Activated B cell treated with CpG ODN at 0.5 μM for 24 hours (primary cell): Measurements from ENCODE around the gene TRIM66. TPM values are rescaled to one million over a fixed set of nuclear protein-coding genes. Genes with fewer than 3 reads are reported as not detected.

Experiments used
- ATAC-seq: fragments of 200-7000 bp; cut with Tn5 transposase; one replicate; pipeline ENCODE4 v1.10.0; 2021; ENCODE audit warnings: low read depth, mild to moderate bottlenecking, moderate library complexity
- CTCF ChIA-PET: fragments of 350-600 bp; sonication (Branson Sonifier 250); formaldehyde crosslinking; loops from one replicate; lab custom pipeline; 2021; ENCODE audit warnings: antibody characterized with exemption; lab: Charles Lee
- POLR2A ChIA-PET: fragments of 350-600 bp; sonication (Branson Sonifier 250); formaldehyde crosslinking; loops from one replicate; lab custom pipeline; 2021; ENCODE audit warnings: antibody characterized with exemption; lab: Charles Lee
- DNase-seq: peaks from one replicate; pipeline ENCODE4 v3.0.0; 2022
- H3K27ac Mint-ChIP-seq: one replicate; pipeline ENCODE4 v1.8.0; 2020; ENCODE audit warnings: mixed read lengths
- H3K27me3 Mint-ChIP-seq: one replicate; pipeline ENCODE4 v1.8.0; 2021; ENCODE audit warnings: mixed read lengths
- H3K36me3 Mint-ChIP-seq: one replicate; pipeline ENCODE4 v1.8.0; 2021; ENCODE audit warnings: low read depth, mixed read lengths
- H3K4me1 Mint-ChIP-seq: one replicate; pipeline ENCODE4 v1.8.0; 2021; ENCODE audit warnings: mixed read lengths
- H3K4me3 Mint-ChIP-seq: one replicate; pipeline ENCODE4 v1.8.0; 2020; ENCODE audit warnings: mild to moderate bottlenecking, mixed read lengths
- H3K9me3 Mint-ChIP-seq: one replicate; pipeline ENCODE4 v1.8.0; 2020; ENCODE audit warnings: mixed read lengths
- intact Hi-C: fragments of 100-400 bp; cut with micrococcal nuclease; formaldehyde crosslinking; loops from one replicate; pipeline ENCODE4 v1.15.1; 2024
- total RNA-seq: library from RNA; stranded (reverse); gene quantifications from 2 replicates; pipeline ENCODE4 v1.2.3, GENCODE V29; 2022
- TF ChIP-seq, protein P1 (sequence below): fragments of 200-600 bp; IDR thresholded peaks from one replicate; pipeline ENCODE4 v1.8.0; 2022; ENCODE audit warnings: antibody characterized with exemption, mild to moderate bottlenecking

Gene TRIM66
- total RNA-seq, 1 donor from 2014 or later, result 12.4 TPM

GRCh38 chr11:8658321-8659057, 24.0 kb downstream of the TRIM66 start:
- CTCF ChIA-PET, result no interaction called here
- H3K4me3 Mint-ChIP-seq, result no peak overlapping the region

GRCh38 chr11:8656291-8656690, 26.2 kb downstream of the TRIM66 start:
- H3K4me1 Mint-ChIP-seq, result no peaks in the 10 kb centered on the region
- CTCF ChIA-PET, result no interaction called here
- TF ChIP-seq, protein P1, sequence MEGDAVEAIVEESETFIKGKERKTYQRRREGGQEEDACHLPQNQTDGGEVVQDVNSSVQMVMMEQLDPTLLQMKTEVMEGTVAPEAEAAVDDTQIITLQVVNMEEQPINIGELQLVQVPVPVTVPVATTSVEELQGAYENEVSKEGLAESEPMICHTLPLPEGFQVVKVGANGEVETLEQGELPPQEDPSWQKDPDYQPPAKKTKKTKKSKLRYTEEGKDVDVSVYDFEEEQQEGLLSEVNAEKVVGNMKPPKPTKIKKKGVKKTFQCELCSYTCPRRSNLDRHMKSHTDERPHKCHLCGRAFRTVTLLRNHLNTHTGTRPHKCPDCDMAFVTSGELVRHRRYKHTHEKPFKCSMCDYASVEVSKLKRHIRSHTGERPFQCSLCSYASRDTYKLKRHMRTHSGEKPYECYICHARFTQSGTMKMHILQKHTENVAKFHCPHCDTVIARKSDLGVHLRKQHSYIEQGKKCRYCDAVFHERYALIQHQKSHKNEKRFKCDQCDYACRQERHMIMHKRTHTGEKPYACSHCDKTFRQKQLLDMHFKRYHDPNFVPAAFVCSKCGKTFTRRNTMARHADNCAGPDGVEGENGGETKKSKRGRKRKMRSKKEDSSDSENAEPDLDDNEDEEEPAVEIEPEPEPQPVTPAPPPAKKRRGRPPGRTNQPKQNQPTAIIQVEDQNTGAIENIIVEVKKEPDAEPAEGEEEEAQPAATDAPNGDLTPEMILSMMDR, result no peak
- ATAC-seq, result no peak
- DNase-seq, result no peak
- intact Hi-C loops, result no loop called here
- no peak overlapping the region for H3K4me3 Mint-ChIP-seq
- POLR2A ChIA-PET, result interaction anchor here (1.7 kb wide), 1 partner anchor 26 kb away, joined by 5 read pairs; the partner anchor contains the start of genes RPL27A and TRIM66
- no peaks in the 10 kb centered on the region for H3K27me3 Mint-ChIP-seq
- H3K9me3 Mint-ChIP-seq, result no peaks in the 10 kb centered on the region
- no peak overlapping the region for H3K27ac Mint-ChIP-seq
- H3K36me3 Mint-ChIP-seq, result peaks cover 4% of the 10 kb centered on the region

More at GRCh38 chr11:8658321-8659057, 24.0 kb downstream of the TRIM66 start:
- Mint-ChIP-seq H3K4me1 (no peaks in the 10 kb centered on the region), H3K27ac (no peak overlapping the region), H3K36me3 (no peaks in the 10 kb centered on the region), H3K9me3 (no peaks in the 10 kb centered on the region), H3K27me3 (no peaks in the 10 kb centered on the region)
- no peak for ATAC-seq
- TF ChIP-seq, protein P1, result no peak
- intact Hi-C loops, result no loop called here
- DNase-seq, result no peak
- POLR2A ChIA-PET, result no interaction called here

- Mint-ChIP-seq H3K4me3 (no peak overlapping the region), H3K27me3 (no peaks in the 10 kb centered on the region), H3K27ac (no peak overlapping the region), H3K36me3 (peaks cover 11% of the 10 kb centered on the region), H3K9me3 (no peaks in the 10 kb centered on the region), H3K4me1 (no peaks in the 10 kb centered on the region)
- POLR2A ChIA-PET, result no interaction called here
- TF ChIP-seq, protein P1, result no peak
- DNase-seq, result no peak
- CTCF ChIA-PET, result no interaction called here
- no peak for ATAC-seq
- intact Hi-C loops, result no loop called here
Measured at GRCh38 chr11:8654503-8654902, 28.0 kb downstream of the TRIM66 start.

DNA sequence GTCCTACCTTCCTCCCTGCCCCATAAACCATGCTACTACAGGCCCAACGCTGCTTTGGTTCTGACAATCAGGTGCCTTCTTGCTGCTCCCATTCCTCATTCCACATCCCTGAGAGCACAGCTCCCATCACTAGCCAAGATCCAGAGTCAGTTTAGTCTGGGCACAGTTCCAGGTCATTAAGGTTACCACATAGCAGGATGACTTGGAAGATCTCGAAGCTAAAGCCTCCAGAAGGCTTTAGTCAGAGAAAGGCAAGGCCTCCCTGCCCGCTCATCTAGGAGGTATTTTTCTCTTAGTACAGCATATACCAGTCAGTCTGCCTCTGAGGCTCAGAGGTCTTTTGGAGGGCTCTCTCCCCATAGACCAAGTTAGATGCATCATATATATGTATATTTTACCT, 30.3 kb downstream of the TRIM66 start:
- peaks cover 27% of the 10 kb centered on the region for H3K36me3 Mint-ChIP-seq
- no peak overlapping the region for H3K27ac Mint-ChIP-seq
- intact Hi-C loops, result no loop called here
- no peak overlapping the region for H3K4me3 Mint-ChIP-seq
- no peaks in the 10 kb centered on the region for H3K4me1 Mint-ChIP-seq
- H3K27me3 Mint-ChIP-seq, result no peaks in the 10 kb centered on the region
- CTCF ChIA-PET, result no interaction called here
- no peaks in the 10 kb centered on the region for H3K9me3 Mint-ChIP-seq
- POLR2A ChIA-PET, result no interaction called here
- ATAC-seq, result no peak
- TF ChIP-seq, protein P1, result no peak
- DNase-seq, result no peak

GRCh38 chr11:8650401-8650990, 32.0 kb downstream of the TRIM66 start:
- Mint-ChIP-seq H3K36me3 (peaks cover 27% of the 10 kb centered on the region), H3K27me3 (no peaks in the 10 kb centered on the region), H3K4me1 (no peaks in the 10 kb centered on the region), H3K27ac (no peak overlapping the region), H3K4me3 (no peak overlapping the region), H3K9me3 (no peaks in the 10 kb centered on the region)
- intact Hi-C loops, result no loop called here
- TF ChIP-seq, protein P1, result no peak
- ATAC-seq (no peak), DNase-seq (no peak)
- CTCF ChIA-PET, result no interaction called here
- POLR2A ChIA-PET, result no interaction called here
